DLD1 (cell line): ENCODE results near the gene UQCR10.
"Not testable (repeated sequence)": the region's sequence is repeated elsewhere in the genome, so short reads cannot be mapped to it uniquely, and the experiment has no call there.

ENCODE experiments used
- in situ Hi-C: cut with HindIII; loops from 2 replicates; pipeline ENCODE4 v1.10.0; 2017; ENCODE audit warnings: low sequenced_read_pairs

The UQCR10 gene

DNA sequence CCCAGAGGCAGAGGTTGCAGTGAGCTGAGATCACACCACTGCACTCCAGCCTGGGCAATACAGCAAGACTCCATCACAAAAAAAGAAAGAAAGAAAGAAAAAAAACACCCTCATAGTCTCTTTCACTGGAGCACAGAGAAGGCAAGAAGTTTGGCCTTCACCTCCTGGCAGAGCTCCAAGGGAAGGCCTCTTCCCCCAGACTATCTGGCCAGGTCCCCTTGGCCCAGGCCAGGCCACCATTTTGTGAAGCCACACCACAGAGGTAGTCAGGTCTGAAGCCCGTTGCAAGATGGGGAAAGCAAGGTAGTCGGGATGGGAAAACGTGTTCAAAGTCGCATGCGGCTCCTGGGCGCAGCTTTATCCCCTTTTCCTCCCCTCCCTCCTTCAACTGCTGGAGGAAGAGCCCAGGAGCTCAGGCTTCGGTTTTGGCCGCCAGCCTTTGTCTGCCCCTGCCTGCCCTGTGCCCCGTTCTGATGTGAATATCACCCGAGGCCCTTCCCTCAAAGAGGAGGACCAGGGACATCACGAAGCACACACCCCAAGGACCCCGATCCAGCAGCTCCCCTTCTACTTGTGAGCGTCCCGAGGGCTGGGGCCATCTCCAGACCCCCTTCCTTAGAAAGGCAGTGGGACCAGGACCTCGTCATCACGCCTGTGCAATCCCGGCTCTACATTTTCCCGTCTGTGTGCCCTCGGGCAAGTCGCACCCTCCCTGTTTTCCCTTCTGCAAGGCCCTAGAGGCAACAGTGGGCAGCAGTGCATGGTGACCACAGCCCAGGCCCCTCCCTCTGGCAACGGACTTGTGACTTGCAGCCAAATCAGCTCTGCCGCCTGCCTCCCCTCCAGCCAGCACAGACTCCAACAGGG lies 29.7 kb upstream of the UQCR10 start:
- in situ Hi-C loops: no loop called here

GRCh38 chr22:29738118-29738815 lies 28.9 kb upstream of the UQCR10 start:
- in situ Hi-C loops: no loop called here

DNA sequence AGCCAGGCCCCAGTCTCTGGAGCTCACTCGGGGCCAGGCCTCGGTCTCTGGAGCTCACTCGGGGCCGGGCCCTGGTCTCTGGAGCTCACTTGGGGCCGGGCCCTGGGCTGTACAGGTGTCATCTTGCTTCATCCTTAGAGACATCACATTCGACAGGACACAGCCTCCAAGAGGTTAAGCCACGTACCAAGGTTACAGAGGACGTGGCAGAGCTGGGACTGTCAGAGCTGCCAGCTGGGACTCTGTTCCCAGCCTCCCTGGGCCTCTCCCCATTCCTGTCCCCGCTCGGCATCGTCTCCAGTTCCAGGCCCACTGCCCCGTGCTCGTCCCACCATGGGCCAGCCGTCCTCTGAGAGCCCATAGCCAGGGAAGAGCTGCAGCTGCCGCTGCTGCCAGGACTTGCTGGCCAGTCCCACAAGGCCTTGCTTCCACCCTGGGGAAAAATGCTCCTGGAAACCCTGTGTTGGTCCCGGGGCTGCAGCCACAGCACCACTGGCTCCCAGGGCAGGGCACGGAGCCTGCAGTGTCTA lies 27.8 kb upstream of the UQCR10 start:
- in situ Hi-C loops: no loop called here

GRCh38 chr22:29740216-29740615 lies 27.0 kb upstream of the UQCR10 start:
- in situ Hi-C loops: no loop called here

GRCh38 chr22:29741926-29742325 lies 25.2 kb upstream of the UQCR10 start:
- in situ Hi-C loops: no loop called here

GRCh38 chr22:29742326-29742725 lies 24.8 kb upstream of the UQCR10 start:
- in situ Hi-C loops: no loop called here

DNA sequence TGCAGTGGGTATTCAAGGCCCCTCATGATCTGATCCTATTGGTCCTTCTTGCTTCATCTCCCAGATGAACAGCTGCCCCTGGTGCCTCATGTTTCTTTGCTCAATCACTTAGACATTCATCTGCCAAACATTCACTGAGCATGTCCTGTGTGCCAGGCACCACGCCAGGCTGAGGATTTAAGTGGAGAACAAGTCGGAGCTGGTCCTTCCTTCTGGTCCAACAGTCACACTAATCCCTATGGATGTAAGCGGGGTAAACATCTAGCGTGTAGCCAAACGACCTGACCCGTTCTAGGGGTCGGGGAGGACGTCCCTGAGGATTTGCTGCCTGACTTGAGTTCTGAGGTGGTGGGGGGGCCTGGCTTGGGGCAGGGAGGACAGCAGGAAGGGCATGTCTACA lies 22.3 kb upstream of the UQCR10 start:
- in situ Hi-C loops: no loop called here

DNA sequence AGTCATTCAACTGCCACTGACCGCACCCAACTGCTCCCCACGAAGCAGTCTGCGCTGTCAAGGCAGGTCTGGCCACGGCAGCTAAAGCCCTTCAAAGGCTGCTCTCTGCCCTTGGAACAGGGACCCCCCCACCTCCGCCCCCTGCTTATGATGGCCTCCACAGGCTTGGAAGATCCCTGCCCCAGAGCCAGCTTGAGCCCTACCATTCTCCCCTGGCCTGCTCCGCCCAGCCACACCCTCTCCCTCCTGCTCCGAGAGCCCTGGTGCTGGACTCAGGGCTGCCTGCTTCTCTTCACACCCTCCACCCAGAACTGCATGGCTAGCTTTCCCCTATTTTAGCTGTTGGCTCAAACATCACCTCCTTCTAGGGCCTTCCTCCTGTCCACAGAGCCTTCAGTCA lies 19.3 kb upstream of the UQCR10 start:
- in situ Hi-C loops: no loop called here

GRCh38 chr22:29748248-29748893 lies 18.8 kb upstream of the UQCR10 start:
- in situ Hi-C loops: no loop called here

DNA sequence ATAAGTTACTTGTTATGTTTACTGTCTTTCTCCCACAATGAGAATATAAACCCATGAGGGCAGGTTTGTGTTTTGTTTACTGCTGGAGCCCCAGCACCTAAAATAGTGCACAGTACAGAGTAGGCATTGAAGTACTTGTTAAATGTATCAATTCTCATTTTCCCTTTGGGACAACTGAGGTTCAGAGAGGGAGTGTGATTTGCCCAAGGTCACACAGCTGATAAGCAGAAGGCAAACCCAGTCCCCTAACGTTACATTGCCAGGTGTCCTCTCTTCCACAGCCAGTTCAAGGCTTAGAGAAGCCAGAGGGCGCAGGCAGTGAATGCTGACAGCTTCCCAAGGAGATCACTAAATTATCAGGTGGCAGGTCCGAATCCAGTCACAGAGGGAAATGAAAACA lies 17.1 kb upstream of the UQCR10 start:
- in situ Hi-C loops: no loop called here

DNA sequence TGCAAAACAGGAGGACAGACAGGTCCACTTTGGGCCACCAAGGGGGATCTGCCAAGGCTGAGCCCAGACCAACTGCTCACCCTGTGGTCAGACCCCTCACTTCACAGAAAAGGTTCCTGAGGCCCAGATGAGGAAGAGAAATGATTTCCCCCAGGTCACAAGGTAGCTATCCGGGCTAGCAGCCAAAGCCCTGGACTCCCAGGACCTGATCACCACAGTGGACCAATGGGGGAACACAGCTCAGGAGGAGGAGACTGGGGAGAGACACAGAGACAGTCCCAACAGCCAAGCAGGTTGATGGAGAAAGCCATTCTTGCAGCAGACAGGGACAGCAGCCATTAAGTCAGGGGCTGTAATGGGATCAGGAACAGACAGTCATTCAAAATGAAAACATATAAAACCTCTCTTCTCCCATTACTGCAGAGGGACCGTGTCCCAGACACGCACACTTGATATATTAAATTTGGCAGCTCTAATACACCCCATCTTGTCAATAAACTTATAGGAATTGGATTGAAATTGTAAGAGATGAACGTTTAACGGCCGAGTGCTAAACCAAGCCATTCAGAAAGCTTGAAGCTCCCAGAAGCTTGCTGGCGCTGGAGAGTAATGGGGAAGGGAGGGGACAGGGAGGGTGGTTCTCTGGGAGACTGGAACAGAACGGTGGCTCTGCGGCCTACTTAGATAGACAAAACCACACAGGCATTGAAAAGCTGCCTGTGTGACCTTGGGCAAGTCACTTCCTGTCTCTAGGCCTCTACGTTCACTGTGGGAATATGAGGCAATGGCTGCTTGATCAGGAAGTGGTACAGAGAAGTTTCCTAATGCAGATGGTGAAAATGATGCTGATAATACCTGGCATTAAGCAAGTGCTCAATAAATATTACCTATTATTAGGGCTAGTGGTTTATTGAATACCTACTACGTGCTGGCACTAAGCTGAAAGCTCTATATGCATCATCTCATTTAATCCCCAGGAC lies 16.3 kb upstream of the UQCR10 start:
- in situ Hi-C loops: no loop called here

GRCh38 chr22:29751669-29752068 lies 15.5 kb upstream of the UQCR10 start:
- in situ Hi-C loops: no loop called here

DNA sequence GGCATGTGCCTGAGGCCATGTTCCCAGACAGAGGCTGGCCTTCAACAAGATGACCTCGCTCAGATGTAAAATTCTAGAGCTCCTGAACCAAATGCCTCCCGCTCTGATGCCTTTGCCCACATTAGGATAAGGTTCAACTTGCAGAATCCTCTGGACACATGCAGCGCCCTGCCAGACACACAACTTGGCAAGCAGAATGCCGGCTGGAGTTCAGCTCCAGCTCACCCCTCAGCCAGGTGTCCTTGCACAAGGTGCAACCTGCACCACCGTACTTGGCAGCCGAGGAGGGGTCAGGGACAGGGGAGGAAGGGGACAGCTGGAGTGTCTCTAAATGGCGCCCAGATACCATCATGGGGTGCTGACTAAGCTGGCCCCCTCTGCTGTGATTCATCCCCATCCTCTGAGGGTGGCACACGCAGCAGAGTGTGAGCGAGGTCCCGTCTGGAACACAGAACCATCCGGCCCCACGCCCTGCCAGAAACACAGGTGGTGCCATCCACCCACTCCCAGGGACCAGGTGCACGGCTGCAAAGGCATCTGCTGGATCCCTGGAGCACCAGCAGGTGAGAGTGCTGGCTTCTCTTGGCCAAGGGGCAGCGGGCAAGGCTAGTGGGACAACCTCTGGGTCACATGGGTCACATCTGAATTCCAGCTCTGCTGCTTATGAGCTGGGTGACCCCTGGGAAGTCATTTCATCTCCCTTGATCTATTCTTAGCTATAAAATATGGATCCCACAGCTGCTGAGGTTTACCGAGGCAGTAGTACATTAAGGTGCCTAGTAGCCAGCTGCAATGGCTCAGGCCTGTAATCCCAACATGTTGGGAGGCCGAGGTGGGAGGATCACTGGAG lies 13.1 kb upstream of the UQCR10 start:
- in situ Hi-C loops: no loop called here

GRCh38 chr22:29754658-29755395 lies 12.3 kb upstream of the UQCR10 start:
- in situ Hi-C loops: not testable (repeated sequence)

- in situ Hi-C loops: no loop called here
Observed at GRCh38 chr22:29755889-29756288, 11.3 kb upstream of the UQCR10 start.

- in situ Hi-C loops: no loop called here
Observed at GRCh38 chr22:29756341-29756740, 10.8 kb upstream of the UQCR10 start.

DNA sequence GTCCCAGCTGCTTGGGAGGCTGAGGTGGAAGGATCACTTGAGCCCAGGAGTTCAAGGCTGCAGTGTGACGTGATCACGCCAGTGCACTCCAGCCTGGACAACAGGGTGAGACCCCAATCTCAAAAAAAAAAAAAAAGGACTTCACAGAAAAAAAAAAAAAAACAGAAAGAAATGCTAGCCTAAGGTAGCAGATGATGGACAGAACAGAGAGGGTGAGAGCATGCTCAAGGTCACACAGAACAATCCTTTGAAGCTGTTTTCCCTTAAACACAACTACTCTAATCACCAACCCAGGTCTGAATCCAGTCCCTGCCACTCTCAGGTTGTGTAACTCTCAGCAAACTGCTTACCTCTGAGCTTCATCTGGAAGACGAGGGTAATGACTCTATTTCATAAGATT lies 10.1 kb upstream of the UQCR10 start:
- in situ Hi-C loops: no loop called here

DNA sequence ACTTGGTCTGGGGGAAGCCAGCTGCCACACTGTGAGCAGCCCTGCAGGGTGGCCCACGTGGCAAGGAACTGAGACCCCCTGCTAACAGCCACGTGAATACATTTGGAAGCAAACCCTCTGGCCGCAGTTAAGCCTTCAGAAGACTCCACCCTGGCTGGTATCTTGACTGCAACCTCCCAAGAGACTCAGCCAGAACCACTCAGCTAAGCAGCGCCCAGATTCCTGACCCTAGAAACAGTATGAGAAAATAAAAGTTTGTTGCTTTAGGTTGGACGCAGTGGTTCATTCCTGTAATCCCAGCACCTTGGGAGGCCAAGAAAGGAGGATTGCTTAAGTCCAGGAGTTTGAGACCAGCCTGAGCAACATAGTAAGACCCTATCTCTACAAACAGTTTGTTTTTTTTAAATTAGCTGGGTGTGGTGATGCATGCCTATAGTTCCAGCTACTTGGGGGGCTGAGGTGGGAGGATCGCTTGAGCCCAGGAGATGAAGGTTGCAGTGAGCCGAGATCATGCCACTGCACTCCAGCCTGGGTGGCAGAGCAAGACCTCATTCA lies 9.0 kb upstream of the UQCR10 start:
- in situ Hi-C loops: no loop called here

GRCh38 chr22:29758959-29759358 lies 8.2 kb upstream of the UQCR10 start:
- in situ Hi-C loops: no loop called here
